Immature natural killer cell (primary cell): ENCODE data around the gene SMDT1. TPM values are rescaled to one million over a fixed set of nuclear protein-coding genes. Genes with fewer than 3 reads are reported as not detected.
A peak's percentile ranks its signal among the peaks of the same experiment; 100 is the strongest.

Experiments used
- DNase-seq, 3 donors: peaks; one replicate each; pipeline ENCODE4 v3.0.0; 2022; ENCODE audit warnings: mixed read lengths in 1 of 3
- H3K27ac Mint-ChIP-seq, 6 donors: one replicate each; pipeline ENCODE4 v1.8.0; 2020; ENCODE audit warnings: mixed read lengths in 6 of 6, mild to moderate bottlenecking in 5 of 6, inconsistent platforms in 4 of 6, moderate library complexity in 3 of 6
- H3K27me3 Mint-ChIP-seq, 3 donors: one replicate each; pipeline ENCODE4 v1.8.0; 2020 to 2021; ENCODE audit warnings: low read depth in 3 of 3, mild to moderate bottlenecking in 3 of 3, mixed read lengths in 3 of 3, moderate library complexity in 3 of 3, inconsistent platforms in 1 of 3
- H3K36me3 Mint-ChIP-seq, 3 donors: one replicate each; pipeline ENCODE4 v1.8.0; 2020; ENCODE audit warnings: mixed read lengths in 3 of 3, inconsistent platforms in 2 of 3, mild to moderate bottlenecking in 2 of 3
- H3K4me1 Mint-ChIP-seq, 2 donors: one replicate each; pipeline ENCODE4 v1.8.0; 2020; ENCODE audit warnings: inconsistent platforms in 2 of 2, mild to moderate bottlenecking in 2 of 2, mixed read lengths in 2 of 2, moderate library complexity in 1 of 2
- H3K4me3 Mint-ChIP-seq, 5 donors: one replicate each; pipeline ENCODE4 v1.8.0; 2020; ENCODE audit warnings: mild to moderate bottlenecking in 5 of 5, mixed read lengths in 5 of 5, inconsistent platforms in 3 of 5, moderate library complexity in 3 of 5
- H3K9me3 Mint-ChIP-seq, 6 donors: one replicate each; pipeline ENCODE4 v1.8.0; 2020; ENCODE audit warnings: mild to moderate bottlenecking in 6 of 6, mixed read lengths in 6 of 6, inconsistent platforms in 4 of 6, moderate library complexity in 3 of 6
- polyA plus RNA-seq, 3 donors: library from polyadenylated mRNA; unstranded; fragments of 300-500 nt; fragmentation: Illumina TruSeq; gene quantifications; one replicate each; pipeline ENCODE4 v1.2.3, GENCODE V29; 2021

Gene SMDT1
- polyA plus RNA-seq, 3 donors from 2014 or later = 158 to 284 (median 174) TPM

GRCh38 chr22:42074846-42075676, 4.4 kb upstream of the SMDT1 start:
- H3K27ac Mint-ChIP-seq = peak overlapping the region in 4 of 6 donors; percentile 62 to 88 (median 81)
- peaks cover 43 to 50% of the 10 kb centered on the region in 2 donors for H3K4me1 Mint-ChIP-seq
- no peaks in the 10 kb centered on the region for H3K9me3 Mint-ChIP-seq
- DNase-seq = no peak
- H3K36me3 Mint-ChIP-seq = no peaks in the 10 kb centered on the region
- H3K27me3 Mint-ChIP-seq = peaks cover 3 to 14% (median 13%) of the 10 kb centered on the region in 3 donors
- H3K4me3 Mint-ChIP-seq = peak overlapping the region; percentile 58 to 68 (median 63)

- DNase-seq = no peak
- peaks cover 40 to 48% of the 10 kb centered on the region in 2 donors for H3K4me1 Mint-ChIP-seq
- H3K27ac Mint-ChIP-seq = peak overlapping the region in 2 of 6 donors; percentile 40 to 45
- H3K4me3 Mint-ChIP-seq = no peak overlapping the region
- no peaks in the 10 kb centered on the region for H3K9me3 Mint-ChIP-seq
- H3K27me3 Mint-ChIP-seq = peaks cover 3 to 14% (median 14%) of the 10 kb centered on the region in 3 donors
- H3K36me3 Mint-ChIP-seq = peaks cover 0 to 3% (median 0%) of the 10 kb centered on the region in 3 donors
Observed at GRCh38 chr22:42076764-42077485, 2.6 kb upstream of the SMDT1 start.

- Mint-ChIP-seq H3K36me3 (peaks cover 0 to 7% (median 3%) of the 10 kb centered on the region in 3 donors), H3K4me3 (peak overlapping the region in 1 of 5 donors; percentile 21), H3K4me1 (peaks cover 42 to 51% of the 10 kb centered on the region in 2 donors), H3K9me3 (no peaks in the 10 kb centered on the region), H3K27ac (peak overlapping the region in 5 of 6 donors; percentile 65 to 98 (median 95)), H3K27me3 (peaks cover 3 to 14% (median 14%) of the 10 kb centered on the region in 3 donors)
- no peak for DNase-seq
Observed at GRCh38 chr22:42077486-42078125, 1.9 kb upstream of the SMDT1 start.

- Mint-ChIP-seq H3K27me3 (peaks cover 3 to 14% (median 14%) of the 10 kb centered on the region in 3 donors), H3K9me3 (no peaks in the 10 kb centered on the region), H3K36me3 (peaks cover 0 to 9% (median 4%) of the 10 kb centered on the region in 3 donors), H3K4me3 (peak overlapping the region; percentile 94 to 98 (median 95)), H3K27ac (peak overlapping the region; percentile 94 to 99 (median 96)), H3K4me1 (peaks cover 36 to 45% of the 10 kb centered on the region in 2 donors)
- DNase-seq = no peak
Observed at GRCh38 chr22:42078469-42079318, 806 bp upstream of the SMDT1 start.

GRCh38 chr22:42080287-42080686, 787 bp downstream of the SMDT1 start:
- peak overlapping the region; percentile 94 to 98 (median 95) for H3K4me3 Mint-ChIP-seq
- H3K27me3 Mint-ChIP-seq = peaks cover 3 to 14% (median 12%) of the 10 kb centered on the region in 3 donors
- peak overlapping the region; percentile 94 to 99 (median 96) for H3K27ac Mint-ChIP-seq
- peak in 1 of 3 donors; percentile 26 for DNase-seq
- H3K36me3 Mint-ChIP-seq = peaks cover 3 to 9% (median 4%) of the 10 kb centered on the region in 3 donors
- H3K9me3 Mint-ChIP-seq = no peaks in the 10 kb centered on the region
- peaks cover 32 to 43% of the 10 kb centered on the region in 2 donors for H3K4me1 Mint-ChIP-seq

- Mint-ChIP-seq H3K4me1 (peaks cover 31 to 61% of the 10 kb centered on the region in 2 donors), H3K27ac (no peak overlapping the region), H3K4me3 (no peak overlapping the region), H3K27me3 (peaks cover 2 to 12% (median 8%) of the 10 kb centered on the region in 3 donors), H3K9me3 (no peaks in the 10 kb centered on the region), H3K36me3 (peaks cover 9 to 21% (median 12%) of the 10 kb centered on the region in 3 donors)
- no peak for DNase-seq
Observed at GRCh38 chr22:42083119-42083518, 3.6 kb downstream of the SMDT1 start.

- no peak for DNase-seq
- Mint-ChIP-seq H3K4me3 (no peak overlapping the region), H3K27ac (peak overlapping the region in 1 of 6 donors; percentile 7), H3K4me1 (peaks cover 35 to 63% of the 10 kb centered on the region in 2 donors), H3K36me3 (peaks cover 9 to 21% (median 12%) of the 10 kb centered on the region in 3 donors), H3K27me3 (peaks cover 0 to 9% (median 4%) of the 10 kb centered on the region in 3 donors), H3K9me3 (no peaks in the 10 kb centered on the region)
Observed at GRCh38 chr22:42084874-42085273, 5.4 kb downstream of the SMDT1 start.

- Mint-ChIP-seq H3K9me3 (no peaks in the 10 kb centered on the region), H3K4me3 (no peak overlapping the region), H3K36me3 (peaks cover 9 to 21% (median 12%) of the 10 kb centered on the region in 3 donors), H3K27me3 (peaks cover 4 to 11% (median 10%) of the 10 kb centered on the region in 3 donors), H3K27ac (peak overlapping the region in 1 of 6 donors; percentile 76), H3K4me1 (peaks cover 32 to 60% of the 10 kb centered on the region in 2 donors)
- DNase-seq = no peak
Observed at GRCh38 chr22:42086051-42086450, 6.6 kb downstream of the SMDT1 start.

GRCh38 chr22:42090596-42091454, 11.3 kb downstream of the SMDT1 start, which contains the start of gene NDUFA6:
Gene NDUFA6, minus strand, starts transcription at chr22:42090772. Its CDS starts 28 bp downstream, at chr22:42090744.
- peak within 1 kb of the TSS; percentile 97 to 99 (median 99) for H3K27ac Mint-ChIP-seq
- H3K4me3 Mint-ChIP-seq = peak within 1 kb of the TSS; percentile 98 to 99 (median 98)
- no peaks in the 10 kb centered on the region for H3K9me3 Mint-ChIP-seq
- H3K36me3 Mint-ChIP-seq = peaks cover 2 to 9% (median 5%) of the 10 kb centered on the region in 3 donors
- peaks cover 4 to 14% (median 10%) of the 10 kb centered on the region in 3 donors for H3K27me3 Mint-ChIP-seq
- DNase-seq = peak; percentile 97 to 99 (median 99)
- H3K4me1 Mint-ChIP-seq = peaks cover 31 to 43% of the 10 kb centered on the region in 2 donors

GRCh38 chr22:42091455-42091782, 11.9 kb downstream of the SMDT1 start:
- peaks cover 34 to 37% of the 10 kb centered on the region in 2 donors for H3K4me1 Mint-ChIP-seq
- no peak for DNase-seq
- H3K9me3 Mint-ChIP-seq = no peaks in the 10 kb centered on the region
- peak overlapping the region; percentile 97 to 99 (median 99) for H3K27ac Mint-ChIP-seq
- peaks cover 0 to 7% (median under 1%) of the 10 kb centered on the region in 3 donors for H3K36me3 Mint-ChIP-seq
- H3K27me3 Mint-ChIP-seq = peaks cover 4 to 14% (median 10%) of the 10 kb centered on the region in 3 donors
- peak overlapping the region; percentile 98 to 99 (median 98) for H3K4me3 Mint-ChIP-seq

GRCh38 chr22:42101199-42101598, 21.7 kb downstream of the SMDT1 start:
- Mint-ChIP-seq H3K27ac (no peak overlapping the region), H3K36me3 (peaks cover 17 to 37% (median 31%) of the 10 kb centered on the region in 3 donors), H3K4me1 (peaks cover 0 to 1% of the 10 kb centered on the region in 2 donors), H3K27me3 (peaks cover 0 to 2% (median 0%) of the 10 kb centered on the region in 3 donors), H3K9me3 (peaks cover 15 to 53% (median 37%) of the 10 kb centered on the region in 6 donors), H3K4me3 (no peak overlapping the region)
- no peak for DNase-seq
